Measurements from ENCODE around the gene ZNF236.
"Not testable (repeated sequence)": the region's sequence is repeated elsewhere in the genome, so short reads cannot be mapped to it uniquely, and the experiment has no call there.

Gene ZNF236

GRCh38 chr18:77009675-77010074 lies 187.3 kb downstream of the ZNF236 start:
- H3K36me3 ChIP-seq (ENCODE audit: control insufficient read depth, insufficient read depth, low read length) = peaks cover 2% of the 10 kb centered on the region
- H3K4me3 ChIP-seq (ENCODE audit: low read depth, low read length) = no peak overlapping the region
- no peak overlapping the region for H3K9ac ChIP-seq (ENCODE audit: low read depth, low read length)
- no peaks in the 10 kb centered on the region for H3K27me3 ChIP-seq (ENCODE audit: control insufficient read depth, insufficient read depth, low read length)
- no peaks in the 10 kb centered on the region for H3K9me3 ChIP-seq (ENCODE audit: control insufficient read depth, insufficient read depth, low read length)
- H3K4me1 ChIP-seq (ENCODE audit: control insufficient read depth, insufficient read depth, low read length) = peaks cover 9% of the 10 kb centered on the region

- Histone ChIP-seq H3K9ac (ENCODE audit: low read depth, low read length) (no peak overlapping the region), H3K4me3 (ENCODE audit: low read depth, low read length) (no peak overlapping the region), H3K4me1 (ENCODE audit: control insufficient read depth, insufficient read depth, low read length) (peaks cover 4% of the 10 kb centered on the region), H3K27me3 (ENCODE audit: control insufficient read depth, insufficient read depth, low read length) (no peaks in the 10 kb centered on the region), H3K9me3 (ENCODE audit: control insufficient read depth, insufficient read depth, low read length) (no peaks in the 10 kb centered on the region), H3K36me3 (ENCODE audit: control insufficient read depth, insufficient read depth, low read length) (peaks cover 2% of the 10 kb centered on the region)
Observed at GRCh38 chr18:77012120-77012519, 189.8 kb downstream of the ZNF236 start.

GRCh38 chr18:77012806-77013541 lies 190.6 kb downstream of the ZNF236 start:
- H3K4me1 ChIP-seq (ENCODE audit: control insufficient read depth, insufficient read depth, low read length) = peaks cover 4% of the 10 kb centered on the region
- peaks cover 2% of the 10 kb centered on the region for H3K36me3 ChIP-seq (ENCODE audit: control insufficient read depth, insufficient read depth, low read length)
- no peak overlapping the region for H3K4me3 ChIP-seq (ENCODE audit: low read depth, low read length)
- H3K27me3 ChIP-seq (ENCODE audit: control insufficient read depth, insufficient read depth, low read length) = no peaks in the 10 kb centered on the region
- no peaks in the 10 kb centered on the region for H3K9me3 ChIP-seq (ENCODE audit: control insufficient read depth, insufficient read depth, low read length)
- no peak overlapping the region for H3K9ac ChIP-seq (ENCODE audit: low read depth, low read length)

GRCh38 chr18:77013811-77014521 lies 191.6 kb downstream of the ZNF236 start:
- peaks cover 2% of the 10 kb centered on the region for H3K36me3 ChIP-seq (ENCODE audit: control insufficient read depth, insufficient read depth, low read length)
- H3K27me3 ChIP-seq (ENCODE audit: control insufficient read depth, insufficient read depth, low read length) = no peaks in the 10 kb centered on the region
- no peak overlapping the region for H3K9ac ChIP-seq (ENCODE audit: low read depth, low read length)
- H3K4me3 ChIP-seq (ENCODE audit: low read depth, low read length) = no peak overlapping the region
- no peaks in the 10 kb centered on the region for H3K9me3 ChIP-seq (ENCODE audit: control insufficient read depth, insufficient read depth, low read length)
- H3K4me1 ChIP-seq (ENCODE audit: control insufficient read depth, insufficient read depth, low read length) = peaks cover 4% of the 10 kb centered on the region

GRCh38 chr18:77014538-77014937 lies 192.2 kb downstream of the ZNF236 start:
- Histone ChIP-seq H3K27me3 (ENCODE audit: control insufficient read depth, insufficient read depth, low read length) (no peaks in the 10 kb centered on the region), H3K36me3 (ENCODE audit: control insufficient read depth, insufficient read depth, low read length) (peaks cover 2% of the 10 kb centered on the region), H3K4me3 (ENCODE audit: low read depth, low read length) (no peak overlapping the region), H3K4me1 (ENCODE audit: control insufficient read depth, insufficient read depth, low read length) (peaks cover 4% of the 10 kb centered on the region), H3K9ac (ENCODE audit: low read depth, low read length) (no peak overlapping the region), H3K9me3 (ENCODE audit: control insufficient read depth, insufficient read depth, low read length) (no peaks in the 10 kb centered on the region)

- Histone ChIP-seq H3K4me1 (ENCODE audit: control insufficient read depth, insufficient read depth, low read length) (peaks cover 4% of the 10 kb centered on the region), H3K27me3 (ENCODE audit: control insufficient read depth, insufficient read depth, low read length) (no peaks in the 10 kb centered on the region), H3K9me3 (ENCODE audit: control insufficient read depth, insufficient read depth, low read length) (no peaks in the 10 kb centered on the region), H3K9ac (ENCODE audit: low read depth, low read length) (no peak overlapping the region), H3K4me3 (ENCODE audit: low read depth, low read length) (no peak overlapping the region), H3K36me3 (ENCODE audit: control insufficient read depth, insufficient read depth, low read length) (peaks cover 2% of the 10 kb centered on the region)
Observed at GRCh38 chr18:77015169-77015568, 192.8 kb downstream of the ZNF236 start.

GRCh38 chr18:77015771-77016710 lies 193.7 kb downstream of the ZNF236 start:
- no peak overlapping the region for H3K4me3 ChIP-seq (ENCODE audit: low read depth, low read length)
- no peaks in the 10 kb centered on the region for H3K9me3 ChIP-seq (ENCODE audit: control insufficient read depth, insufficient read depth, low read length)
- H3K27me3 ChIP-seq (ENCODE audit: control insufficient read depth, insufficient read depth, low read length) = no peaks in the 10 kb centered on the region
- H3K9ac ChIP-seq (ENCODE audit: low read depth, low read length) = no peak overlapping the region
- peaks cover 2% of the 10 kb centered on the region for H3K36me3 ChIP-seq (ENCODE audit: control insufficient read depth, insufficient read depth, low read length)
- peaks cover 1% of the 10 kb centered on the region for H3K4me1 ChIP-seq (ENCODE audit: control insufficient read depth, insufficient read depth, low read length)

- Histone ChIP-seq H3K9me3 (ENCODE audit: control insufficient read depth, insufficient read depth, low read length) (no peaks in the 10 kb centered on the region), H3K4me3 (ENCODE audit: low read depth, low read length) (no peak overlapping the region), H3K9ac (ENCODE audit: low read depth, low read length) (no peak overlapping the region), H3K27me3 (ENCODE audit: control insufficient read depth, insufficient read depth, low read length) (no peaks in the 10 kb centered on the region), H3K4me1 (ENCODE audit: control insufficient read depth, insufficient read depth, low read length) (no peaks in the 10 kb centered on the region), H3K36me3 (ENCODE audit: control insufficient read depth, insufficient read depth, low read length) (peaks cover 2% of the 10 kb centered on the region)
Observed at GRCh38 chr18:77016936-77017335, 194.6 kb downstream of the ZNF236 start.

GRCh38 chr18:77017355-77017754 lies 195.0 kb downstream of the ZNF236 start:
- no peak overlapping the region for H3K9ac ChIP-seq (ENCODE audit: low read depth, low read length)
- peaks cover 2% of the 10 kb centered on the region for H3K36me3 ChIP-seq (ENCODE audit: control insufficient read depth, insufficient read depth, low read length)
- no peaks in the 10 kb centered on the region for H3K9me3 ChIP-seq (ENCODE audit: control insufficient read depth, insufficient read depth, low read length)
- H3K27me3 ChIP-seq (ENCODE audit: control insufficient read depth, insufficient read depth, low read length) = no peaks in the 10 kb centered on the region
- no peaks in the 10 kb centered on the region for H3K4me1 ChIP-seq (ENCODE audit: control insufficient read depth, insufficient read depth, low read length)
- no peak overlapping the region for H3K4me3 ChIP-seq (ENCODE audit: low read depth, low read length)

- H3K4me3 ChIP-seq (ENCODE audit: low read depth, low read length); H3K9ac ChIP-seq (ENCODE audit: low read depth, low read length); H3K9me3 ChIP-seq (ENCODE audit: control insufficient read depth, insufficient read depth, low read length); H3K4me1 ChIP-seq (ENCODE audit: control insufficient read depth, insufficient read depth, low read length); H3K27me3 ChIP-seq (ENCODE audit: control insufficient read depth, insufficient read depth, low read length); H3K36me3 ChIP-seq (ENCODE audit: control insufficient read depth, insufficient read depth, low read length): not testable (repeated sequence)
Observed at GRCh38 chr18:77018650-77019049, 196.3 kb downstream of the ZNF236 start.

- H3K4me1 ChIP-seq (ENCODE audit: control insufficient read depth, insufficient read depth, low read length) = no peaks in the 10 kb centered on the region
- no peaks in the 10 kb centered on the region for H3K9me3 ChIP-seq (ENCODE audit: control insufficient read depth, insufficient read depth, low read length)
- H3K4me3 ChIP-seq (ENCODE audit: low read depth, low read length) = no peak overlapping the region
- no peaks in the 10 kb centered on the region for H3K27me3 ChIP-seq (ENCODE audit: control insufficient read depth, insufficient read depth, low read length)
- no peak overlapping the region for H3K9ac ChIP-seq (ENCODE audit: low read depth, low read length)
- no peaks in the 10 kb centered on the region for H3K36me3 ChIP-seq (ENCODE audit: control insufficient read depth, insufficient read depth, low read length)
Observed at GRCh38 chr18:77019641-77020040, 197.3 kb downstream of the ZNF236 start.
